Mesenchymal stem cell (in vitro differentiated cells and primary cell): ENCODE data around the gene CADM1.

Source experiments
- DNase-seq: peaks from one replicate; pipeline ENCODE4 v3.0.0-alpha.2; 2013
- H2AFZ ChIP-seq: one replicate; pipeline ENCODE4 v1.6.1; 2013; ENCODE audit warnings: low read depth, mild to moderate bottlenecking, control low read depth, inconsistent platforms, low read length, moderate library complexity
- H2AK5ac ChIP-seq: 2 replicates; pipeline ENCODE4 v1.6.1; 2013; ENCODE audit warnings: low read length, moderate library complexity, mild to moderate bottlenecking, inconsistent platforms; ENCODE audit not compliant: severe bottlenecking
- H2BK120ac ChIP-seq: one replicate; pipeline ENCODE4 v1.6.1; 2013; ENCODE audit warnings: low read depth, mild to moderate bottlenecking, inconsistent platforms, low read length, moderate library complexity
- H2BK12ac ChIP-seq, 2 experiments: one replicate each; pipeline ENCODE4 v1.6.1; 2013; ENCODE audit warnings: inconsistent platforms in 2 of 2, low read length in 2 of 2, mild to moderate bottlenecking in 2 of 2, moderate library complexity in 2 of 2, control low read depth in 1 of 2
- H2BK15ac ChIP-seq: one replicate; pipeline ENCODE4 v1.6.1; 2013; ENCODE audit warnings: mild to moderate bottlenecking, low read depth, inconsistent platforms; ENCODE audit not compliant: poor library complexity, severe bottlenecking
- H2BK5ac ChIP-seq: 2 replicates; pipeline ENCODE4 v1.6.1; 2013; ENCODE audit warnings: low read depth, mild to moderate bottlenecking, low read length, control low read depth, inconsistent platforms; ENCODE audit not compliant: poor library complexity, severe bottlenecking
- H3K14ac ChIP-seq, 2 experiments: one replicate each; pipeline ENCODE4 v1.6.1; 2013; ENCODE audit warnings: inconsistent platforms in 2 of 2, low read length in 2 of 2, control low read depth in 1 of 2, mild to moderate bottlenecking in 1 of 2, moderate library complexity in 1 of 2
- H3K18ac ChIP-seq, 2 experiments: one replicate each; pipeline ENCODE4 v1.6.1; 2013; ENCODE audit warnings: inconsistent platforms in 2 of 2, low read length in 2 of 2, control low read depth in 1 of 2, low read depth in 1 of 2, mild to moderate bottlenecking in 1 of 2
- H3K23ac ChIP-seq, 2 experiments: one replicate each; pipeline ENCODE4 v1.6.1; 2013; ENCODE audit warnings: inconsistent platforms in 2 of 2, low read length in 2 of 2, mild to moderate bottlenecking in 2 of 2, moderate library complexity in 2 of 2, control low read depth in 1 of 2
- H3K27ac ChIP-seq: 2 replicates; pipeline ENCODE4 v1.5.1; 2013; ENCODE audit warnings: mild to moderate bottlenecking, moderate library complexity, low read length, control low read depth, inconsistent platforms; ENCODE audit not compliant: poor library complexity, severe bottlenecking
- H3K27me3 ChIP-seq, 2 experiments: 2 replicates each; pipeline versions ENCODE4 v1.6.1 to v1.7.0; 2013; ENCODE audit warnings: low read length in 2 of 2, mild to moderate bottlenecking in 2 of 2, moderate library complexity in 2 of 2, control low read depth in 1 of 2, inconsistent platforms in 1 of 2; ENCODE audit not compliant: control insufficient read depth in 1 of 2, insufficient read depth in 1 of 2
- H3K36me3 ChIP-seq, 2 experiments: 2 replicates each; pipeline versions ENCODE4 v1.6.1 to v1.7.0; 2013; ENCODE audit warnings: low read length in 2 of 2, control low read depth in 1 of 2, inconsistent platforms in 1 of 2, low read depth in 1 of 2, mild to moderate bottlenecking in 1 of 2; ENCODE audit not compliant: insufficient read depth in 2 of 2, control insufficient read depth in 1 of 2
- H3K4ac ChIP-seq, 2 experiments: one replicate each; pipeline ENCODE4 v1.6.1; 2013; ENCODE audit warnings: inconsistent platforms in 2 of 2, low read length in 2 of 2, mild to moderate bottlenecking in 2 of 2, moderate library complexity in 2 of 2, control low read depth in 1 of 2, low read depth in 1 of 2
- H3K4me1 ChIP-seq: 2 replicates; pipeline ENCODE4 v1.6.1; 2013; ENCODE audit warnings: low read depth, low read length, control low read depth; ENCODE audit not compliant: control insufficient read depth, insufficient read depth
- H3K4me2 ChIP-seq: 2 replicates; pipeline ENCODE4 v1.6.1; 2013; ENCODE audit warnings: low read length, mild to moderate bottlenecking, inconsistent platforms; ENCODE audit not compliant: poor library complexity, severe bottlenecking
- H3K4me3 ChIP-seq, 2 experiments: 2 replicates each; pipeline versions ENCODE4 v1.5.1 to v1.7.0; 2013; ENCODE audit warnings: low read length in 2 of 2, mild to moderate bottlenecking in 2 of 2, control low read depth in 1 of 2, low read depth in 1 of 2; ENCODE audit not compliant: insufficient read depth in 1 of 2
- H3K79me1 ChIP-seq: replicated peaks from 2 replicates; pipeline ENCODE4 v1.6.1; 2013; ENCODE audit warnings: mild to moderate bottlenecking, control low read depth, low read length, inconsistent platforms; ENCODE audit not compliant: poor library complexity, severe bottlenecking
- H3K9ac ChIP-seq: 2 replicates; pipeline ENCODE4 v1.7.0; 2013; ENCODE audit warnings: mild to moderate bottlenecking, low read length, moderate library complexity
- H3K9me3 ChIP-seq: 2 replicates; pipeline ENCODE4 v1.7.0; 2013; ENCODE audit warnings: mild to moderate bottlenecking, low read length; ENCODE audit not compliant: control insufficient read depth
- H4K8ac ChIP-seq: one replicate; pipeline ENCODE4 v1.6.1; 2013; ENCODE audit warnings: inconsistent platforms, mild to moderate bottlenecking, low read length, moderate library complexity
- H4K91ac ChIP-seq: one replicate; pipeline ENCODE4 v1.6.1; 2013; ENCODE audit warnings: mild to moderate bottlenecking, low read length, inconsistent platforms
- WGBS: methylation state at CpG from one replicate; pipeline ENCODE4 v1.1.7; 2013; ENCODE audit warnings: mixed read lengths; 5-methylcytosine and 5-hydroxymethylcytosine counted together

Gene CADM1

GRCh38 chr11:115550291-115551059, 46.3 kb upstream of the CADM1 start:
- H2AK5ac ChIP-seq: no peak overlapping the region
- no peaks in the 10 kb centered on the region for H3K27me3 ChIP-seq
- no peak overlapping the region for H3K18ac ChIP-seq
- H2BK12ac ChIP-seq: no peak overlapping the region
- H4K91ac ChIP-seq: no peak overlapping the region
- no peak overlapping the region for H3K4ac ChIP-seq
- no peak overlapping the region for H3K4me3 ChIP-seq
- no peak overlapping the region for H3K27ac ChIP-seq
- no peak overlapping the region for H2BK5ac ChIP-seq
- H2AFZ ChIP-seq: no peak overlapping the region
- 83% methylated on average over 16 of the region's 17 CpGs for WGBS
- no peaks in the 10 kb centered on the region for H3K9me3 ChIP-seq
- no peak for DNase-seq
- H3K4me1 ChIP-seq: peaks cover 9% of the 10 kb centered on the region
- H3K4me2 ChIP-seq: no peak overlapping the region
- H2BK120ac ChIP-seq: no peak overlapping the region
- H3K23ac ChIP-seq: no peak overlapping the region
- H3K36me3 ChIP-seq: no peaks in the 10 kb centered on the region
- no peak overlapping the region for H4K8ac ChIP-seq
- H3K14ac ChIP-seq: no peak overlapping the region
- H3K9ac ChIP-seq: no peak overlapping the region
- H3K79me1 ChIP-seq: no peaks in the 10 kb centered on the region
- H2BK15ac ChIP-seq: no peak overlapping the region

DNA sequence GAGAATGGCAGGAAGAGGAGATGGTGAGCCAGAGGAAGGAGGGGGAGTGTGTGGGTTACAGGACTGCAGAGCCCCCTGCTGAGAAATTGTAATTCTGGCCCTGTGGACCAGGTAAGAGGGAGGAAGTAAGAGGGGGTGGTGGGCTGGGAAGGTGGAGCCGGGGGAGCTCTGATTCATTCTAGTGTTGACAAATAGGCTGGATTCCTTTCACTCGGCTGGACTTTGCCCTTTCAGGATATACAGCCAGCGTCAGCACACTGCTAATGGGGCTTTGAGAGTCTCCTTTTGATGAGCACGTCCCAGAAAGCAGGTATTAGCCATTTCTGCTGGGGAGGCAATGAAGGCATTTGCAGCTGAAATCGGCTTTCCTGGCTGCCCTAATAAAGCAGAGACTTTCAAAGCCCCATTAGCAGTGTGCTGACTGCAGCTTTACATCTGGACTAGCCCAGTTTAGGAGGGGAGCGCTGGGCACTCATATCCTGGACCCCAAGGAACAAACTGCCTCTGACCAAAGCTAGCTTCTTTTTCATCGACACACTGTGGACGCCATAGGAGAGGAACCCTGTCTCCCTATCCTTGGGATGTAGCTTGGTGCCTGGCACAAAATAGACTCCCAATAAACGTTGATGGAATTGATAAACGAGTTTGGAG, 44.8 kb upstream of the CADM1 start:
- Histone ChIP-seq H3K4ac (no peak overlapping the region), H4K91ac (no peak overlapping the region), H3K9me3 (no peaks in the 10 kb centered on the region), H2AFZ (no peak overlapping the region), H3K4me2 (no peak overlapping the region), H2AK5ac (no peak overlapping the region), H3K36me3 (no peaks in the 10 kb centered on the region), H3K9ac (no peak overlapping the region), H3K23ac (no peak overlapping the region), H2BK120ac (no peak overlapping the region), H3K4me3 (no peak overlapping the region), H2BK5ac (no peak overlapping the region), H3K4me1 (peaks cover 9% of the 10 kb centered on the region), H3K27ac (no peak overlapping the region), H3K79me1 (no peaks in the 10 kb centered on the region), H3K18ac (no peak overlapping the region), H4K8ac (no peak overlapping the region), H3K14ac (no peak overlapping the region), H2BK15ac (no peak overlapping the region), H3K27me3 (peaks cover 0 to 6% of the 10 kb centered on the region in 2 experiments), H2BK12ac (no peak overlapping the region)
- DNase-seq: no peak
- WGBS: 23% methylated on average over 10 of the region's 10 CpGs

- no peak overlapping the region for H3K4me3 ChIP-seq
- WGBS: 73% methylated on average over 2 of the region's 2 CpGs
- no peak overlapping the region for H2AFZ ChIP-seq
- H3K9me3 ChIP-seq: no peaks in the 10 kb centered on the region
- H3K27ac ChIP-seq: no peak overlapping the region
- H3K27me3 ChIP-seq: peaks cover 0 to 12% of the 10 kb centered on the region in 2 experiments
- no peaks in the 10 kb centered on the region for H3K79me1 ChIP-seq
- no peak overlapping the region for H2BK12ac ChIP-seq
- H2BK15ac ChIP-seq: no peak overlapping the region
- DNase-seq: no peak
- no peak overlapping the region for H3K4me2 ChIP-seq
- no peak overlapping the region for H3K4ac ChIP-seq
- no peak overlapping the region for H2AK5ac ChIP-seq
- no peak overlapping the region for H3K18ac ChIP-seq
- no peak overlapping the region for H3K14ac ChIP-seq
- H3K23ac ChIP-seq: no peak overlapping the region
- no peak overlapping the region for H3K9ac ChIP-seq
- no peak overlapping the region for H4K8ac ChIP-seq
- peaks cover 9% of the 10 kb centered on the region for H3K4me1 ChIP-seq
- no peaks in the 10 kb centered on the region for H3K36me3 ChIP-seq
- no peak overlapping the region for H4K91ac ChIP-seq
- no peak overlapping the region for H2BK5ac ChIP-seq
- H2BK120ac ChIP-seq: no peak overlapping the region
Measured at GRCh38 chr11:115545581-115546210, 41.5 kb upstream of the CADM1 start.

GRCh38 chr11:115544422-115544948, 40.3 kb upstream of the CADM1 start:
- H2BK12ac ChIP-seq: no peak overlapping the region
- H2AFZ ChIP-seq: no peak overlapping the region
- no peaks in the 10 kb centered on the region for H3K36me3 ChIP-seq
- no peak overlapping the region for H4K8ac ChIP-seq
- H3K23ac ChIP-seq: no peak overlapping the region
- DNase-seq: no peak
- H2BK15ac ChIP-seq: no peak overlapping the region
- no peak overlapping the region for H3K18ac ChIP-seq
- H2AK5ac ChIP-seq: no peak overlapping the region
- no peak overlapping the region for H3K4me2 ChIP-seq
- peaks cover 8% of the 10 kb centered on the region for H3K4me1 ChIP-seq
- peaks cover 0 to 17% of the 10 kb centered on the region in 2 experiments for H3K27me3 ChIP-seq
- no peaks in the 10 kb centered on the region for H3K9me3 ChIP-seq
- H2BK120ac ChIP-seq: no peak overlapping the region
- H3K9ac ChIP-seq: no peak overlapping the region
- H3K14ac ChIP-seq: no peak overlapping the region
- no peak overlapping the region for H3K4me3 ChIP-seq
- 100% methylated on average over 1 of the region's 2 CpGs for WGBS
- no peak overlapping the region for H3K27ac ChIP-seq
- H2BK5ac ChIP-seq: no peak overlapping the region
- H3K4ac ChIP-seq: no peak overlapping the region
- H4K91ac ChIP-seq: no peak overlapping the region
- H3K79me1 ChIP-seq: no peaks in the 10 kb centered on the region
